B cell (primary cell): ENCODE results near the gene TNIP1. TPM values are rescaled to one million over a fixed set of nuclear protein-coding genes. Genes with fewer than 3 reads are reported as not detected.

ENCODE experiments used
- ATAC-seq: fragments of 200-7000 bp; cut with Tn5 transposase; one replicate; pipeline ENCODE4 v1.10.0; 2021; ENCODE audit warnings: low read depth, mild to moderate bottlenecking, moderate number of reproducible peaks, moderate library complexity
- CTCF ChIA-PET: fragments of 350-600 bp; sonication (Branson Sonifier 250); formaldehyde crosslinking; loops from one replicate; lab custom pipeline; 2021; ENCODE audit warnings: antibody characterized with exemption, inconsistent platforms; lab: Charles Lee
- POLR2A ChIA-PET: fragments of 350-600 bp; sonication (Branson Sonifier 250); formaldehyde crosslinking; loops from one replicate; lab custom pipeline; 2021; ENCODE audit warnings: antibody characterized with exemption; lab: Charles Lee
- DNase-seq: peaks from one replicate; pipeline ENCODE4 v3.0.0; 2013
- H2AFZ ChIP-seq: 2 replicates; pipeline ENCODE4 v1.6.1; 2012; ENCODE audit warnings: mild to moderate bottlenecking, low read depth, low read length; ENCODE audit not compliant: insufficient read depth, poor library complexity, severe bottlenecking
- H3K27ac ChIP-seq, 2 donors: 1 replicate in 1 of 2; 2 replicates in 1 of 2; pipeline ENCODE4 v1.5.1; 2012 to 2013; ENCODE audit warnings: low read length in 2 of 2, mild to moderate bottlenecking in 2 of 2, moderate library complexity in 1 of 2
- H3K27me3 ChIP-seq, 4 experiments: fragments of 200-600 bp in 1 of 4; sonication (generic) in 1 of 4; replicated peaks in 1 of 4; 1 replicate in 2 of 4; 2 replicates in 2 of 4; pipeline versions ENCODE4 v1.6.1 to v1.7.0; 2013 to 2016; ENCODE audit warnings: low read length in 3 of 4, mild to moderate bottlenecking in 2 of 4, mixed read lengths in 1 of 4, moderate library complexity in 1 of 4; ENCODE audit not compliant: insufficient read depth in 4 of 4, control insufficient read depth in 3 of 4; ENCODE audit errors: control extremely low read depth in 1 of 4
- H3K36me3 ChIP-seq, 2 experiments: replicated peaks in 1 of 2; 1 replicate in 1 of 2; 2 replicates in 1 of 2; pipeline versions ENCODE4 v1.6.1 to v1.7.1; 2013; ENCODE audit warnings: low read length in 1 of 2; ENCODE audit not compliant: insufficient read depth in 2 of 2, control insufficient read depth in 1 of 2; ENCODE audit errors: control extremely low read depth in 1 of 2, extremely low read depth in 1 of 2
- H3K4me1 ChIP-seq, 2 donors: fragments of 200-600 bp in 1 of 2; sonication (generic) in 1 of 2; 1 replicate in 1 of 2; 2 replicates in 1 of 2; pipeline versions ENCODE4 v1.5.1 to v1.6.1; 2013 to 2017; ENCODE audit warnings: low read length in 2 of 2; ENCODE audit not compliant: control insufficient read depth in 2 of 2, insufficient read depth in 2 of 2
- H3K4me2 ChIP-seq: replicated peaks from 2 replicates; pipeline ENCODE3; 2012; ENCODE audit warnings: mild to moderate bottlenecking, low read depth, low read length; ENCODE audit not compliant: poor library complexity, severe bottlenecking
- H3K4me3 ChIP-seq, 5 experiments: fragments of 200-600 bp in 1 of 5; sonication (generic) in 1 of 5; 1 replicate in 3 of 5; 2 replicates in 2 of 5; pipeline versions ENCODE4 v1.5.1 to v1.7.0; 2011 to 2016; ENCODE audit warnings: low read length in 4 of 5, mild to moderate bottlenecking in 4 of 5, low read depth in 2 of 5, control low read depth in 1 of 5, moderate library complexity in 1 of 5; ENCODE audit not compliant: insufficient read depth in 1 of 5; ENCODE audit errors: control extremely low read depth in 1 of 5, extremely low read depth in 1 of 5
- H3K79me2 ChIP-seq: fragments of 200-600 bp; sonication (generic); one replicate; pipeline ENCODE4 v1.6.0; 2016; ENCODE audit warnings: low read length; ENCODE audit not compliant: control insufficient read depth, insufficient read depth
- H3K9ac ChIP-seq: fragments of 200-600 bp; sonication (generic); 2 replicates; pipeline ENCODE4 v1.6.1; 2017; ENCODE audit warnings: mild to moderate bottlenecking, low read length, moderate library complexity
- H3K9me3 ChIP-seq, 3 donors: one replicate each; pipeline versions ENCODE4 v1.6.1 to v1.7.1; 2013; ENCODE audit warnings: low read length in 2 of 3; ENCODE audit not compliant: control insufficient read depth in 2 of 3, insufficient read depth in 1 of 3; ENCODE audit errors: control extremely low read depth in 1 of 3
- H4K20me1 ChIP-seq: 2 replicates; pipeline ENCODE4 v1.6.0; 2012; ENCODE audit warnings: mild to moderate bottlenecking, low read length; ENCODE audit not compliant: insufficient read depth, control insufficient read depth, poor library complexity, severe bottlenecking
- H3K27ac Mint-ChIP-seq: one replicate; pipeline ENCODE4 v1.8.0; 2021; ENCODE audit warnings: mixed read lengths
- H3K27me3 Mint-ChIP-seq: one replicate; pipeline ENCODE4 v1.8.0; 2021; ENCODE audit warnings: mixed read lengths
- H3K4me1 Mint-ChIP-seq: one replicate; pipeline ENCODE4 v1.8.0; 2021; ENCODE audit warnings: mixed read lengths
- H3K4me3 Mint-ChIP-seq: one replicate; pipeline ENCODE4 v1.8.0; 2021; ENCODE audit warnings: mixed read lengths
- H3K9me3 Mint-ChIP-seq: one replicate; pipeline ENCODE4 v1.8.0; 2022; ENCODE audit warnings: mixed read lengths; ENCODE audit not compliant: insufficient read depth
- EZH2 ChIP-seq: IDR thresholded peaks from 2 replicates; pipeline ENCODE4 v1.6.1; 2012; ENCODE audit warnings: borderline replicate concordance, low read depth, mild to moderate bottlenecking, moderate library complexity, low read length; ENCODE audit not compliant: insufficient read depth, poor library complexity, severe bottlenecking
- WGBS: methylation state at CpG from one replicate; pipeline ENCODE4 v1.1.5; 2013; ENCODE audit warnings: missing lambda C conversion rate; ENCODE audit not compliant: insufficient coverage; 5-methylcytosine and 5-hydroxymethylcytosine counted together
- intact Hi-C: fragments of 100-400 bp; cut with micrococcal nuclease; formaldehyde crosslinking; loops from one replicate; pipeline ENCODE4 v1.10.0; 2022
- polyA plus RNA-seq: library from polyadenylated mRNA; depleted of rRNA; stranded (reverse); fragments of >200 nt; gene quantifications from 2 replicates; pipeline ENCODE4 v1.2.3, GENCODE V29; 2012
- total RNA-seq, 2 donors: library from RNA; stranded (reverse); fragments of 120-200 nt in 1 of 2; gene quantifications; 1 replicate in 1 of 2; 2 replicates in 1 of 2; pipeline versions ENCODE4 v1.2.3 to v1.2.4, GENCODE V29; 2013 to 2022
- TF ChIP-seq, protein P1 (sequence below): fragments of 200-600 bp; IDR thresholded peaks from one replicate; pipeline ENCODE4 v1.8.0; 2022; ENCODE audit warnings: antibody characterized with exemption, mild to moderate bottlenecking

TNIP1 gene
- total and polyA plus RNA-seq, 2 donors (not counting 1 experiment from before 2014, with no cell fraction given) = 108 to 294 TPM

DNA sequence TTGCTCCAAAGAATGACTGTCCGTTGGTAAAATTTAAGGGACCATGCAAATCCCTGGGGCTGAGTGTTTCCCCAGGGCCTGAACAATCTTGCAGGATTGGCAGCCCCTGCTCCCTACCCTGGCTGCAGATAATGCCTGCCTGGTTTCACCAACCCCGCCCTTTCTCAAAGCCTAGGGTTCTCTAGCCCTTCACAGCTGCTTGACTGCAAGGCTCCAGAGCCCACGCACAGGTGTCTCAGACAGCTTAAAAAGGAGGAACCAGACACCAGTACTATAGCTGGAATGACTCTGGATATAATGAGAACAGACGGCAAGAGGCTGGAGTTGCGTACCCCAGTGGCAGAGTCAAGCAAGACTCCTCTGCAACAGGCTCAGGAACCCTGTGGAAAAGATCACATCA is 25.2 kb upstream of the TNIP1 start:
- no peaks in the 10 kb centered on the region for H3K9me3 ChIP-seq
- H3K4me3 Mint-ChIP-seq = no peak overlapping the region
- ChIA-PET POLR2A (no interaction called here), CTCF (interaction anchor here (1.2 to 48.0 kb wide), 5 partner anchors 10 to 55 kb away, joined by 3 to 1701 read pairs (median 21); partner anchors contain the start of gene ANXA6)
- no peaks in the 10 kb centered on the region for H3K27me3 Mint-ChIP-seq
- peaks cover 10 to 98% of the 10 kb centered on the region in 2 experiments for H3K36me3 ChIP-seq
- H3K27me3 ChIP-seq = no peaks in the 10 kb centered on the region
- no peak overlapping the region for H3K4me2 ChIP-seq
- peak overlapping the region; percentile 34 for H3K27ac Mint-ChIP-seq
- H3K4me1 ChIP-seq = peaks cover 2 to 15% of the 10 kb centered on the region in 2 donors
- H3K4me3 ChIP-seq = no peak overlapping the region
- no peaks in the 10 kb centered on the region for H3K9me3 Mint-ChIP-seq
- H3K79me2 ChIP-seq = peaks cover 16% of the 10 kb centered on the region
- peaks cover 25% of the 10 kb centered on the region for H3K4me1 Mint-ChIP-seq
- peak overlapping the region in 1 of 2 donors; percentile 4 for H3K27ac ChIP-seq
- DNase-seq (no peak), ATAC-seq (no peak)
- no peak overlapping the region for H3K9ac ChIP-seq
- peaks cover 38% of the 10 kb centered on the region for H4K20me1 ChIP-seq
- H2AFZ ChIP-seq = no peak overlapping the region
- TF ChIP-seq, protein P1, sequence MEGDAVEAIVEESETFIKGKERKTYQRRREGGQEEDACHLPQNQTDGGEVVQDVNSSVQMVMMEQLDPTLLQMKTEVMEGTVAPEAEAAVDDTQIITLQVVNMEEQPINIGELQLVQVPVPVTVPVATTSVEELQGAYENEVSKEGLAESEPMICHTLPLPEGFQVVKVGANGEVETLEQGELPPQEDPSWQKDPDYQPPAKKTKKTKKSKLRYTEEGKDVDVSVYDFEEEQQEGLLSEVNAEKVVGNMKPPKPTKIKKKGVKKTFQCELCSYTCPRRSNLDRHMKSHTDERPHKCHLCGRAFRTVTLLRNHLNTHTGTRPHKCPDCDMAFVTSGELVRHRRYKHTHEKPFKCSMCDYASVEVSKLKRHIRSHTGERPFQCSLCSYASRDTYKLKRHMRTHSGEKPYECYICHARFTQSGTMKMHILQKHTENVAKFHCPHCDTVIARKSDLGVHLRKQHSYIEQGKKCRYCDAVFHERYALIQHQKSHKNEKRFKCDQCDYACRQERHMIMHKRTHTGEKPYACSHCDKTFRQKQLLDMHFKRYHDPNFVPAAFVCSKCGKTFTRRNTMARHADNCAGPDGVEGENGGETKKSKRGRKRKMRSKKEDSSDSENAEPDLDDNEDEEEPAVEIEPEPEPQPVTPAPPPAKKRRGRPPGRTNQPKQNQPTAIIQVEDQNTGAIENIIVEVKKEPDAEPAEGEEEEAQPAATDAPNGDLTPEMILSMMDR = no peak
- TF ChIP-seq EZH2 = no peak
- 86% methylated on average over 3 of the region's 5 CpGs for WGBS
- intact Hi-C loops = no loop called here

DNA sequence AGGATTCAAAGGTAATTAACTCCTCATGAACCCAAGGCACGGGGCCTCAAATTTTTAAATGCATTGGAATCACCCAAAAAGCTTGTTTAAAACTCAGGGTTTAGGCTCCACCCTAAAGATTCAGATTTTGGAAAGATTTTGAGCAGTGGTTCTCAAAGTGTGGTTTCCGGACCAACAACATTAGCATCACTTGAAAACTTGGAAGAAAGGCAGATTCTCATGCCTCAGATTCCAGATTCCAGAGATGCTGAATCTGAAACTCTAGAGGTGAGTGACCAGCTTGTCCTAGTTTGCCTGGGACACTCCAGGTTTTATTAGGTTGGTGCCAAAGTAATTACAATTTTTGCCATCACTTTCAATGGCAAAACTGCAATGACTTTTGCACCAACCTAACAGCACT is 24.7 kb upstream of the TNIP1 start:
- DNase-seq (no peak), ATAC-seq (no peak)
- H3K27ac Mint-ChIP-seq = no peak overlapping the region
- Histone ChIP-seq H4K20me1 (peaks cover 33% of the 10 kb centered on the region), H2AFZ (no peak overlapping the region), H3K36me3 (peaks cover 10 to 98% of the 10 kb centered on the region in 2 experiments), H3K9ac (no peak overlapping the region), H3K27me3 (no peaks in the 10 kb centered on the region), H3K27ac (no peak overlapping the region), H3K4me3 (no peak overlapping the region), H3K4me1 (peaks cover 0 to 11% of the 10 kb centered on the region in 2 donors), H3K79me2 (peaks cover 15% of the 10 kb centered on the region), H3K4me2 (no peak overlapping the region), H3K9me3 (no peaks in the 10 kb centered on the region)
- ChIA-PET CTCF (interaction anchor here (1.2 to 48.0 kb wide), 5 partner anchors 10 to 55 kb away, joined by 3 to 1701 read pairs (median 21); partner anchors contain the start of gene ANXA6), POLR2A (no interaction called here)
- H3K4me3 Mint-ChIP-seq = no peak overlapping the region
- TF ChIP-seq, protein P1 = no peak
- no peak for TF ChIP-seq EZH2
- no peaks in the 10 kb centered on the region for H3K9me3 Mint-ChIP-seq
- peaks cover 25% of the 10 kb centered on the region for H3K4me1 Mint-ChIP-seq
- 100% methylated on average over 1 of the region's 2 CpGs for WGBS
- no peaks in the 10 kb centered on the region for H3K27me3 Mint-ChIP-seq
- intact Hi-C loops = no loop called here
